Left lung (tissue), 10 donors: ENCODE measurements around the gene GBP3. TPM values are rescaled to one million over a fixed set of nuclear protein-coding genes. Genes with fewer than 3 reads are reported as not detected.
A peak's percentile ranks its signal among the peaks of the same experiment; 100 is the strongest.

Experiments
- ATAC-seq: fragments of 200-7000 bp; cut with Tn5 transposase; one replicate; pipeline ENCODE4 v1.9.1; 2020; ENCODE audit warnings: moderate library complexity
- DNase-seq, 4 donors: peaks; one replicate each; pipeline ENCODE4 v3.0.0-alpha.2; 2013 to 2020
- H3K27ac ChIP-seq, 2 donors: fragments of 200-600 bp; sonication (generic) in 1 of 2; one replicate each; pipeline versions ENCODE4 v1.5.0 to v1.8.0; 2020 to 2021
- H3K27me3 ChIP-seq, 2 donors: fragments of 200-600 bp; sonication (generic) in 1 of 2; one replicate each; pipeline versions ENCODE4 v1.5.0 to v1.8.0; 2020 to 2021
- H3K36me3 ChIP-seq, 2 donors: fragments of 200-600 bp; sonication (generic) in 1 of 2; one replicate each; pipeline versions ENCODE4 v1.5.0 to v1.8.0; 2020 to 2021
- H3K4me1 ChIP-seq, 2 donors: fragments of 200-600 bp; one replicate each; pipeline ENCODE4 v1.8.0; 2021
- H3K4me3 ChIP-seq, 2 donors: fragments of 200-600 bp; sonication (generic) in 1 of 2; one replicate each; pipeline versions ENCODE4 v1.5.0 to v1.8.0; 2020 to 2021; ENCODE audit warnings: mild to moderate bottlenecking in 1 of 2
- H3K9me3 ChIP-seq, 2 donors: fragments of 200-600 bp; sonication (generic) in 1 of 2; one replicate each; pipeline versions ENCODE4 v1.5.0 to v1.8.0; 2020 to 2021
- intact Hi-C, 2 donors: fragments of 100-400 bp; cut with DNase I; formaldehyde crosslinking; loops; one replicate each; pipeline versions ENCODE4 v1.11.2 to v1.14.2; 2022
- polyA plus RNA-seq, 6 donors: library from polyadenylated mRNA; unstranded; fragments of 120-200 nt; gene quantifications; one replicate each; pipeline ENCODE4 v1.2.1, GENCODE V29; 2013; ENCODE audit not compliant: insufficient read length in 6 of 6
- total RNA-seq, 2 donors: library from RNA; stranded (reverse); fragmentation: NEBNext Ultra II Directional; extraction: Animal tissue kit (Norgen Biotek cat#: 25700); gene quantifications; one replicate each; pipeline ENCODE4 v1.2.1, GENCODE V29; 2021
- TF ChIP-seq, protein P1 (sequence below), 2 donors: fragments of 200-600 bp; sonication (generic) in 1 of 2; IDR thresholded peaks; one replicate each; pipeline versions ENCODE4 v1.5.0 to v1.8.0; 2021; ENCODE audit warnings: antibody characterized with exemption in 2 of 2
- donor health status: DM: no; HTN: yes; CAD: no.
- donor health status: DM: no; HTN: no; CAD: no.

GBP3 gene
- total and polyA plus RNA-seq, 8 donors: 8.5 to 32.6 (median 14.3) TPM

DNA sequence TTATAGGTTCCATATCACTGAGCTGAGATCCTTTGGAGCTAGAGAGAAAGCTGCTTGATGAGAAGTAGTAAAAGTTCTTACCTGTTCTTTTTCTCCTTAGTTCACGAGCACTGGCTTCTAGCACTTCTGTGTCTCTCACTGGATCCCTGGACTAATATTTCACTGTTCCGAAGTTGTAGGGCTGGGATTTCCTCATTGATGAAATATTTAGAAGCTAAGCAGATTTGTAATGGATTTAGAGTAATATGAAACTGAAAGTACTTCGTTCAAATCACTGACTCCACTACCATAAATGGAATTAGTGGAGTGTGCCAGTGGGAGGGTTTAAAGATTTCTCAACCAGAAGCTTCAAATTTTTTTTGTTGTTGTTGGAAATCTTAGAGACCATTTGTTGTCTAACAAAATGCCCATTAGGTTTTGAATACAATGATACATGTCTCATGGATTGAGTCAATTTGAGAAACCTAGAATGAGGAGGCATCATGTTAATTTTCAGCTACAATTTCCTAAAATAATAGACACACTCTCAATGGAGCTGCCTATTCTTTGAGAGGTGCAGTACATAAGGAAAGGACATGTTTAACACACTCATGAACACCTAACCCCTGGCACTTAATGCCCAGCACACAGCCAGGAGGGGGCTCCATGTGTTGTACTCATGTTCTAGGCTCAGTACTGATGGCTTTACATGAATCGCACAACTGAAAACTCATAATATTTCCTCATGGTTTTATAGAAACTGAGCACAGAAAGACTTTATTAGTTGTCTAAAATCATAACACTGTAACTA is 42.6 kb upstream of the GBP3 start, which contains the start of gene GBP1:
Gene GBP1, minus strand, starts transcription at position 130 of the 790 bp plus-strand sequence. CDS start 1,974 bp downstream, outside the sequence.
- Histone ChIP-seq H3K9me3 (no peaks in the 10 kb centered on the region), H3K36me3 (peaks cover 0 to 10% of the 10 kb centered on the region in 2 donors), H3K4me1 (peaks cover 7 to 50% of the 10 kb centered on the region in 2 donors), H3K27me3 (no peaks in the 10 kb centered on the region), H3K27ac (peak within 1 kb of the TSS; percentile 80 to 91), H3K4me3 (peak within 1 kb of the TSS; percentile 39 to 61)
- TF ChIP-seq, protein P1, sequence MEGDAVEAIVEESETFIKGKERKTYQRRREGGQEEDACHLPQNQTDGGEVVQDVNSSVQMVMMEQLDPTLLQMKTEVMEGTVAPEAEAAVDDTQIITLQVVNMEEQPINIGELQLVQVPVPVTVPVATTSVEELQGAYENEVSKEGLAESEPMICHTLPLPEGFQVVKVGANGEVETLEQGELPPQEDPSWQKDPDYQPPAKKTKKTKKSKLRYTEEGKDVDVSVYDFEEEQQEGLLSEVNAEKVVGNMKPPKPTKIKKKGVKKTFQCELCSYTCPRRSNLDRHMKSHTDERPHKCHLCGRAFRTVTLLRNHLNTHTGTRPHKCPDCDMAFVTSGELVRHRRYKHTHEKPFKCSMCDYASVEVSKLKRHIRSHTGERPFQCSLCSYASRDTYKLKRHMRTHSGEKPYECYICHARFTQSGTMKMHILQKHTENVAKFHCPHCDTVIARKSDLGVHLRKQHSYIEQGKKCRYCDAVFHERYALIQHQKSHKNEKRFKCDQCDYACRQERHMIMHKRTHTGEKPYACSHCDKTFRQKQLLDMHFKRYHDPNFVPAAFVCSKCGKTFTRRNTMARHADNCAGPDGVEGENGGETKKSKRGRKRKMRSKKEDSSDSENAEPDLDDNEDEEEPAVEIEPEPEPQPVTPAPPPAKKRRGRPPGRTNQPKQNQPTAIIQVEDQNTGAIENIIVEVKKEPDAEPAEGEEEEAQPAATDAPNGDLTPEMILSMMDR (IDR thresholded peaks at IDR 0.05): no peak
- peak in 2 of 4 donors; percentile 76 to 85 for DNase-seq
- peak; percentile 93 for ATAC-seq
- intact Hi-C loops: no loop called here

DNA sequence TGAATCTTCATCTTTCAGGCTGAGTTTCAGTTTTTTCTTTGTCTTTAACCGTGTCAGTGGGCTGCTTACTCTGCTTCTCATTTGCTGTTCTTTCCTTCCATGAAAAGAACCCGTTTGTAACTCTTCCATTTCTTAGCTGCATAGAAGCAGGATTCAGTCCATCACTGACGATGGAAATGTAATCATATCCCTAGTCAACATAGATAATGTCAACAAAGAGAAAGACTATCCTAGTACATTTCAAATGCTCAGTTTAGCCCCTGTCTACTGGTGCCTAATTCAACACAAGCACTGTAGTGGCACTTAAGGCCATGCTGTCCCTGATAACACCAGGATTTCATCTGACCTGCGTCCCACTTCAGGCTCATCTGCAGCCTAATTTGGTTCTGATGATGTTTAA is 42.0 kb upstream of the GBP3 start:
- peaks cover 7 to 48% of the 10 kb centered on the region in 2 donors for H3K4me1 ChIP-seq
- TF ChIP-seq, protein P1 (IDR thresholded peaks at IDR 0.05): no peak
- H3K36me3 ChIP-seq: peaks cover 0 to 16% of the 10 kb centered on the region in 2 donors
- intact Hi-C loops: no loop called here
- DNase-seq (peak in 2 of 4 donors; percentile 20 to 29), ATAC-seq (peak; percentile 76)
- peak overlapping the region; percentile 39 to 61 for H3K4me3 ChIP-seq
- no peaks in the 10 kb centered on the region for H3K27me3 ChIP-seq
- H3K9me3 ChIP-seq: no peaks in the 10 kb centered on the region
- peak overlapping the region; percentile 80 to 91 for H3K27ac ChIP-seq

DNA sequence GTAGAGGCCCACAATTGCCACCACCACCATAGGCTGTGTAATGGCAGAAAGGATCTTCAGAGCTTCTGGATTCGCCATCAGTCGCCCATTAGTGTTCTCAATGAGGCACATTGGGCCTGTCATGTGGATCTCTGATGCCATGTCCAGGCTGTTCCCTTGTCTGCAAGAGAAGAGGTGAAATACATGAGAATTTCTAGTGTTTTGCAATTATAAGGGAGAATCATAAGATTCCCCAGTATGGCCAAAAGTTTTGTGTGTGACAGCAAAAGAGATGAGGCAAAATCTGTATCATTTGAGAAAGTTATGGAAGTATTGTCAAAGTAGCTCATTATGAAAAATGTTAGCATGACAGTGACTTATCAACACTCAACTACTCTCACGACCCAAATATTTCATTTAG is 40.4 kb upstream of the GBP3 start:
- intact Hi-C loops: no loop called here
- H3K9me3 ChIP-seq: no peaks in the 10 kb centered on the region

DNA sequence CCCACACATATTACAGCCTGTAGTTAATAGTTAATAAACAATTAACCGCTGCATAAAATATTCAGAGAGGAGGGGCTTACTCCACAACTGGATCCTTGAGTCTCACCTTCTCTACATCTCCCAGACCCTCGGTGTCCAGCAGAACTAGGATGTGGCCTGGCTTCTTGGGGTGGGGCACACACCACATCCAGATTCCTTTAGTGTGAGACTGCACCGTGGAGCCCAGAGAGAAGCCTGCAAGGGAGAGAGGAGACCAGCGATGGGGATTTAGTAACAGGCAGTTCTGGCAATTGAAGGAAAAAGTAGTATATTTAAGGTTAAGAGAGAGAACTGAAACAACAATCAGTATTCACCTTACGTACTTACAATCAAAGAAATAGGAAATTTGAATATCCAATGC is 37.4 kb upstream of the GBP3 start:
- TF ChIP-seq, protein P1 (IDR thresholded peaks at IDR 0.05): no peak
- Histone ChIP-seq H3K4me3 (no peak overlapping the region), H3K4me1 (peaks cover 7 to 41% of the 10 kb centered on the region in 2 donors), H3K36me3 (peaks cover 0 to 61% of the 10 kb centered on the region in 2 donors), H3K9me3 (no peaks in the 10 kb centered on the region), H3K27me3 (no peaks in the 10 kb centered on the region), H3K27ac (no peak overlapping the region)
- ATAC-seq (no peak), DNase-seq (no peak)
- intact Hi-C loops: no loop called here

More for the DNA sequence above, 40.4 kb upstream of the GBP3 start:
- H3K4me3 ChIP-seq: peak overlapping the region in 1 of 2 donors; percentile 61
- H3K27ac ChIP-seq: peak overlapping the region in 1 of 2 donors; percentile 91
- H3K36me3 ChIP-seq: peaks cover 0 to 31% of the 10 kb centered on the region in 2 donors
- DNase-seq: no peak
- H3K27me3 ChIP-seq: no peaks in the 10 kb centered on the region
- no peak for ATAC-seq
- TF ChIP-seq, protein P1 (IDR thresholded peaks at IDR 0.05): no peak
- H3K4me1 ChIP-seq: peaks cover 7 to 47% of the 10 kb centered on the region in 2 donors

DNA sequence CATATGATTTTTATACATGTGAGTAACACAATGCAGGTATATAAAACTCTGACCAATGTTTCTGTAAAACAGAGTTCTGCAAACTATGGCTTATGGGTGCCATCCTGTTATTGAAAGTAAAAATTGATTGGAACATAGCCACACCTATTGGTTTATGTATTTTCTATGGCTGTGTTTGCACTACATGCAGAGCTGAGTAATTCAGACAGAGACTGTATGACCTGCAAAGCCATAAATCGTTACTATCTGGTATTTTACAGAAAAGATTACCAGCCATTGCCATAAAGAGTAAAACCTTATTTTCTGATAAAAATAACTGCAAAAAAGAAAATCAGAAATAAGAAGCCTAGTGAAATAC is 29.3 kb upstream of the GBP3 start:
- no peak overlapping the region for H3K27ac ChIP-seq
- no peak overlapping the region for H3K4me3 ChIP-seq
- no peaks in the 10 kb centered on the region for H3K9me3 ChIP-seq
- no peak for ATAC-seq
- TF ChIP-seq, protein P1 (IDR thresholded peaks at IDR 0.05): no peak
- intact Hi-C loops: no loop called here
- no peak for DNase-seq
- H3K4me1 ChIP-seq: peaks cover 0 to 3% of the 10 kb centered on the region in 2 donors
- no peaks in the 10 kb centered on the region for H3K27me3 ChIP-seq
- H3K36me3 ChIP-seq: peaks cover 0 to 82% of the 10 kb centered on the region in 2 donors
